ENCODE measurements around the gene ICA1. TPM values are rescaled to one million over a fixed set of nuclear protein-coding genes. Genes with fewer than 3 reads are reported as not detected.

Gene ICA1
- total and polyA plus RNA-seq, 2 of the 4 experiments (the other 2 are of a cell fraction): not detected

DNA sequence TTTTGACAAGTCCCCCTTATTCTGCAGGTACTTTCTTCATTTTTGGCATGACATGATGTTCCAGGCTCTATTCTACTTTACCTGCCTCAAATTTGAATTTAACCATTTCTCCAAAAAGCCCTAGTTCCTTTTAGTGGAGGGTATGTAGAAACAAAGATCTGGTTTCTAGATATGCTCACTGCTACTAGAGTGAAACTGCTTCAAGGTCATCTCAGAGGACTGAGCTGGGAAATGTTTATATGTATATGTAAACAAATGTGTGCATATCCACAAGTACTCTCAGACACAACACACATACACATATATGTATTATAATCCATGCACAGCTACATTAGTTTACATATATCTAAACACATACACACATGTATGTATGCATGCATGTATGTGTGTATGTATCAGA, 69.1 kb downstream of the ICA1 start:
- Histone ChIP-seq H3K18ac (ENCODE audit: low read depth, low read length) (no peak overlapping the region), H3K4me1 (ENCODE audit: control insufficient read depth, insufficient read depth, low read length) (no peaks in the 10 kb centered on the region), H3K23ac (ENCODE audit: low read depth, low read length) (no peak overlapping the region), H3K56ac (ENCODE audit: extremely low read depth, insufficient read depth, low read length) (no peak overlapping the region), H3K9me3 (ENCODE audit: control insufficient read depth, insufficient read depth, low read length) (no peaks in the 10 kb centered on the region), H2AK5ac (ENCODE audit: low read depth, low read length) (no peak overlapping the region), H4K8ac (ENCODE audit: low read depth in 2 of 2, low read length in 2 of 2) (no peak overlapping the region), H4K5ac (ENCODE audit: low read depth, low read length) (no peak overlapping the region), H3K4me3 (ENCODE audit: insufficient read depth, low read depth, low read length) (no peak overlapping the region), H2BK20ac (ENCODE audit: low read depth, low read length) (no peak overlapping the region), H3K4ac (ENCODE audit: low read depth, low read length) (no peak overlapping the region), H4K91ac (ENCODE audit: insufficient read depth, low read depth, low read length) (no peak overlapping the region), H2AK9ac (replicated peaks; ENCODE audit: low read depth, low read length, poor library complexity) (no peak overlapping the region), H2BK5ac (ENCODE audit: low read depth, low read length, poor library complexity, severe bottlenecking) (no peak overlapping the region), H3K9ac (ENCODE audit: low read depth, low read length) (no peak overlapping the region), H2BK120ac (ENCODE audit: low read depth, low read length) (no peak overlapping the region), H3K27ac (ENCODE audit: insufficient read depth, low read length) (no peak overlapping the region), H3K4me2 (ENCODE audit: low read depth, low read length) (no peak overlapping the region), H2BK15ac (ENCODE audit: low read depth, low read length) (no peak overlapping the region), H3K9me1 (ENCODE audit: insufficient read depth, low read length) (no peaks in the 10 kb centered on the region), H3K27me3 (ENCODE audit: control insufficient read depth, insufficient read depth, low read length) (no peaks in the 10 kb centered on the region), H3K36me3 (ENCODE audit: control insufficient read depth, insufficient read depth, low read length) (no peaks in the 10 kb centered on the region), H3K79me1 (ENCODE audit: low read depth in 1 of 2, low read length in 2 of 2) (no peaks in the 10 kb centered on the region), H3K14ac (replicated peaks; ENCODE audit: low read depth, low read length) (no peak overlapping the region), H2AFZ (replicated peaks; ENCODE audit: low read length, poor library complexity) (no peak overlapping the region), H4K20me1 (ENCODE audit: insufficient read depth, low read length) (no peaks in the 10 kb centered on the region)
- ChIA-PET CTCF (interaction anchor here (0.6 kb wide), 1 partner anchor 8 kb away, joined by 3 read pairs; no protein-coding TSS in a partner anchor), POLR2A (ENCODE audit: unreplicated experiment) (no interaction called here)
- no peak for TF ChIP-seq SMC3 (IDR thresholded peaks at IDR 0.05; ENCODE audit: low read depth, low read length)
- TF ChIP-seq POLR2A (IDR thresholded peaks at IDR 0.05; ENCODE audit: low read depth, low read length): no peak
- TF ChIP-seq, protein P1, sequence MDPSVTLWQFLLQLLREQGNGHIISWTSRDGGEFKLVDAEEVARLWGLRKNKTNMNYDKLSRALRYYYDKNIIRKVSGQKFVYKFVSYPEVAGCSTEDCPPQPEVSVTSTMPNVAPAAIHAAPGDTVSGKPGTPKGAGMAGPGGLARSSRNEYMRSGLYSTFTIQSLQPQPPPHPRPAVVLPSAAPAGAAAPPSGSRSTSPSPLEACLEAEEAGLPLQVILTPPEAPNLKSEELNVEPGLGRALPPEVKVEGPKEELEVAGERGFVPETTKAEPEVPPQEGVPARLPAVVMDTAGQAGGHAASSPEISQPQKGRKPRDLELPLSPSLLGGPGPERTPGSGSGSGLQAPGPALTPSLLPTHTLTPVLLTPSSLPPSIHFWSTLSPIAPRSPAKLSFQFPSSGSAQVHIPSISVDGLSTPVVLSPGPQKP (IDR thresholded peaks at IDR 0.05; ENCODE audit: borderline replicate concordance, low read depth, low read length): no peak
- TF ChIP-seq MXI1 (IDR thresholded peaks at IDR 0.05; ENCODE audit: borderline replicate concordance, low read depth, low read length): no peak
- TF ChIP-seq, protein P2, sequence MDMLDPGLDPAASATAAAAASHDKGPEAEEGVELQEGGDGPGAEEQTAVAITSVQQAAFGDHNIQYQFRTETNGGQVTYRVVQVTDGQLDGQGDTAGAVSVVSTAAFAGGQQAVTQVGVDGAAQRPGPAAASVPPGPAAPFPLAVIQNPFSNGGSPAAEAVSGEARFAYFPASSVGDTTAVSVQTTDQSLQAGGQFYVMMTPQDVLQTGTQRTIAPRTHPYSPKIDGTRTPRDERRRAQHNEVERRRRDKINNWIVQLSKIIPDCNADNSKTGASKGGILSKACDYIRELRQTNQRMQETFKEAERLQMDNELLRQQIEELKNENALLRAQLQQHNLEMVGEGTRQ (IDR thresholded peaks at IDR 0.05; ENCODE audit: low read depth, low read length): no peak
- no peak for TF ChIP-seq FOS (IDR thresholded peaks at IDR 0.05; ENCODE audit: low read depth, low read length)
- no peak for TF ChIP-seq NFE2L2 (IDR thresholded peaks at IDR 0.05; ENCODE audit: low read depth, low read length)
- no peak for TF ChIP-seq RCOR1 (IDR thresholded peaks at IDR 0.05; ENCODE audit: insufficient replicate concordance, low read length)
- TF ChIP-seq MAFK (IDR thresholded peaks at IDR 0.05; ENCODE audit: low read depth, low read length): no peak
- dilution Hi-C loops (cut with HindIII; ENCODE audit: low sequenced_read_pairs, unreplicated experiment): no loop called here
- ATAC-seq (ENCODE audit: low read depth): no peak
- in situ Hi-C loops (cut with MboI; ENCODE audit: low sequenced_read_pairs): no loop called here
- BruUV-seq (replicated peaks): no TSS peak
- intact Hi-C loops (cut with micrococcal nuclease): loop anchor here (5.0 kb wide), 1 partner anchor 531 kb away; no protein-coding TSS in a partner anchor
- DNase-seq: no peak

All from IMR-90 (cell line).